ENCODE data around the gene MFAP3L.

MFAP3L gene

DNA sequence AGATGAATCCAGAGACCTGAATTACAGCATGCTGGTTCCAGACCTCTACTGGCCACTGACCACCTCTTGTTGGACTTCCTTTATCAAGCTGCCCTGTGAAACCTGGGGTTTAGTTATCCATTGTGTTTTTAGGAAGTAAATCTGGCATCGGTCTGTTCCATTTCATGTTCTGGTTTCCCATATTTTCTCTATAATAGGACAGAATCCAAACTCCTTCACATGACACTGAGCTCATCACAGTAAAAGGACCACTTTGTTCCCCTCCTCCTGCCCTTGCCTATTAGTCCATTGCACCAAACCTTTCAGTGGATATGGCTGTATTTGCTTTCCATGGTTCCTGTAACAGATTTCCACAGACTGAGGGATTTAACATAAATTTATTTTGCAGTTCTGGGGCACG, 4.0 kb downstream of the MFAP3L start:
- DNase-seq (ENCODE audit: low spot score), result no peak

DNA sequence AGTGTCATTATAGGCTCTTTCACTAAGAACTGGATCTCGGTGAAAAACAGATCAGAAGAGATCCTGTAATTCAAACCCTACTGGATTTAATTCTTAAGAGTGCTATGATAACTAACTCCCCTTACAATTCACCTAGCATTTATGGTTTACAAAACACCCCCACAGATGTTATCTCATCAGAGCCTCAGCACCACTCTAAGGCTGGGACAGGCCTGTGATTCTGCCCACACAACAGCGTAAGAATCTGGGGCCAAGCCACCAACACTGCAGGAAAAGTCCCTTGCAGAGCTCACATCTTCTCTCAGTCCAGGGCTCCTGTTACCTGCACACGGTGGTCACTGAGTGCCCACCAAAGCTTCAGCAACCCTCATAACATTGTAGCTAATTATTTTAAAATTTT, 8.9 kb downstream of the MFAP3L start:
- no peak for DNase-seq (ENCODE audit: low spot score)

- DNase-seq (ENCODE audit: low spot score), result no peak
These were observed 10.9 kb downstream of the MFAP3L start for GRCh38 chr4:170015285-170015684.

- peak; percentile 35 for DNase-seq (ENCODE audit: low spot score)
These were observed 11.7 kb downstream of the MFAP3L start for GRCh38 chr4:170014359-170015011.

GRCh38 chr4:170012629-170012958, 13.6 kb downstream of the MFAP3L start:
- no peak for DNase-seq (ENCODE audit: low spot score)

DNA sequence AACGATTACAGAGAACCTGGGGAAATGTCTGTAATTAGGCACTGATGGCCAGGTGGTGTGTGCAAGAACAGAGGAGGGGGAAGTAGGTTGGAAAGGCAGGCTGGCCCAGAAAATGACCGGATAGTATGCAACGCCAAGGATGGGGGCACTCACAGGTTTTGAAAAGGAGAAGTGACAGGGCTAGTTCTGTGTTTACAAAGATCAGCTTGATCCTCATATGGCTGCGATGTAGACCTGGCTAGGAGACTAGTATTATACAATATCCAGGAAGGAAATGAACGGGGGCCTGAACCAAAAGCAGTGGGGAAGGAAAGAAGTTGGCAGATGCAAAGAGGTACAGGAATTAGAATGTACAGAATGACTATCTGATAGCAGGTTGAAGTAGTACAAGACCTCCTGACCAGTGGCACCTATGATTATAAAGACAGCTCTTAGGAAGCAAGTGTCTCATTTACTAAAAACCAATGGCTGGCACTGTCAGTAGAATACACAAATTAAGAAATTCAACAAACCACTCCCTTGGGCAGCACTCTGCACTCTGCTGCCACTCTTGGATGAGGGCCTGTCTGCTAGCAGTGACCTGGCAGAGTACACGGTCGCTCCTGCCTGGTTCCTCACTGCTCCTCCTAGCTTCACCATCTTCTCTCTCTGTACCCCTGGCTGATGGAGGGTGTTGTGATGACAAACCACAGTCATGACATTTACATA, 14.1 kb downstream of the MFAP3L start:
- no peak for DNase-seq (ENCODE audit: low spot score)

- DNase-seq (ENCODE audit: low spot score), result no peak
These were observed 16.9 kb downstream of the MFAP3L start for GRCh38 chr4:170009291-170009690.

- DNase-seq (ENCODE audit: low spot score), result no peak
These were observed 17.4 kb downstream of the MFAP3L start for GRCh38 chr4:170008801-170009200.

- DNase-seq (ENCODE audit: low spot score), result no peak
These were observed 17.8 kb downstream of the MFAP3L start for GRCh38 chr4:170008371-170008770.

DNA sequence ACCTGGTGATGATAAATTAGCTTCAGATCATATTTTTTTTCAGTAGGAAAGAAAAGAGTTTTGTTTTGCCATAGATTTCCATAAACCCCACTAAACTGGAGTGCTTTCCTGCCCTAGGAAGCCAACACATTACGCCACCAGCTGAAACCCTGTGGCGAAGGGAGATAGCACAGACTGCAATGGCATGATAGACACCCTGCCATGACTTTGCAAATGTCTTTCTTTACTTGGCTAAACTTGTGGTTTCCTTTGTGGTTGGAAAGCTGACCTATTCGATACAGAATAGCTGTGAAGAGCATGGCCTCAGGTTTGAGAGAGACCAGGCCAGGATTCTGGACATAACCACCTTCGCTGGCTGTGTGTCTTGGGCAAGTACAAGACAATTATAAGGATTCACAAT, 19.1 kb downstream of the MFAP3L start:
- DNase-seq (ENCODE audit: low spot score), result no peak

DNA sequence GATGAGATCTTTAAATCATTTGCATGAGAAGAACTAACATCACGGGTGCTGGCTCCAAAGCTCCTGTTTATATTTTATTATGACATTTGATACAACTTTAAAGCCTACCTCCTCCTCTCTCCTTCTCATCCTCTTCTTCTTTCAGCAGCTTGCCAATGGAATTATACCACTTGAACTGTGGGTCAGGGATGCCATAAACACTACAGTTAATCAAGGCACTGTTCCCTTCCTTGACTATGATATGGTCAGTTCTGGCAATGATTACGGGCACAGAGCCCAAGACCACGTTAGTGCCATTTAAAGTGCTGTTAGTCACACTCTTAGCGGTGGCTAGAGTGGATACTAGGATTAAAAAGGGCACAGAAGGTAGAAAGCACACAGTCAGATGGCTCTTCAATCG, 20.7 kb downstream of the MFAP3L start:
- DNase-seq (ENCODE audit: low spot score), result no peak

- DNase-seq (ENCODE audit: low spot score), result no peak
These were observed 21.4 kb downstream of the MFAP3L start for GRCh38 chr4:170004651-170005295.

DNA sequence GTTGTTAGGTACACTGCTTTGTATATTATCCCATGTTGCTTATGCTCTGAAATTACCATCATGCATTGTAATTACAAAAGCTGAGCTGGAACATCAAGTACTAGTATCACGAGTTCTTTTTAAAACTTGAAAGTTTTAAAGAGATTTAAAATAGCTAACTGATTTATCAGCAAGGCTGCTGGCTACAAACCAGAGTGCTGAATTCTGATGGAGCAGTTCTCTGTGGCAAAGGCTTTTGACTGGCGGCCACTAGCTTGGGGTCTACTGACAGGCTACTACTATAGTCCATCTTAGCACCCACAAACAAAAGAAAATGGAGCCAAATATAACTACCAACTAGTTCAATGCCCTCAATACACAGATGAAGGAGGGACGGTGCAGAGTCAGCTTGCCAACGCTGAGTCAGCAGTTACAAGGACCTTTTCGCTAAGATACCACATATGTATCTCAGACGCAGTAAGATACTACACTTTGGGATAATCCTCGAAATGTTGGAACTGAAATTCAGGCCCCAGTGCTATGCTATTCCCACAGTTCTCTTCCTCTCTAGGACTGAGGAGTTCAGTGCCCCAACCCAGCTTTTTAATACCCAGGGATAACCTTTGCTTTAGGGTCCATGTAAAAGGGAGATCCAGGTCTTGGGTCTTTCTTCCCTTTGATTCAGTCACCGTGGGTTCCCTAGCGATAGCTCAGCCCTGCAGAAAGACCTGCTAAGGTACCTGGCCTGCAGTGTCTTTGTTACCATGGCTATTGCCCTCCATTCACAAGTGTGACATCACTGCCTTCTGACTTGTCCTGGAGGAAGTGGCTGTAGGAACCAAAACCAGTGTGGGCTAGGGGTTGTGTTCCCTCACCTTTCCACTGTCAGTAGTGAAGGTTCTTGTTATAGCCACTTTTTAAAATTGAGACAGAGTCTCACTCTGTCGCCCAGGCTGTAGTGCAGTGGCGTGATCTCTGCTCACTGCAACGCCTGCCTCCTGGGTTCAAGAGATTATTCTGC, 22.8 kb downstream of the MFAP3L start:
- DNase-seq (ENCODE audit: low spot score), result no peak

DNA sequence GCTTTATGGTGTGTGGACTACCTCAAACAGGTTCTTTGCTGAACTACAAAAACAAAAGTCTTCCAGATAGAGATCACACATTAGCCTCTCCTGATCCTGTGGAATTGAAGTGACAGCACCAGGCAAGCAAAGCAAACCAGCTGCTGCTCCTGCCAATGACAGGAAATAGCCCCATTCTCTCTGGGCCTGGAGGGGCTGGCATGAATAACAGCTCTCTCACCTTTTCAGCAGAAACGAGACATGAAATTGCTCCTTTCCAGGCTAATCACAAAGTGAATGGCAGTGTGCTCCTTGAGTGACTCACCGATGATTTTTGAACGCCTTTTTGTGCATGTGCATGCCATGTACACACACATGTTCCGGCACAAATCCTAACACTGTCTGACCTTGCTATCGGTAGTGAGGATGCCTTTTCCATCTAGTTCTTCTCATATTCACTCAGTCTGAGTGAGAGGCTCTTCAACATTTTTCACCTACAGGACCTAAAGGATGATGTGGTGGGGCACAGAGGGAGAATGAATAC, 24.4 kb downstream of the MFAP3L start:
- no peak for DNase-seq (ENCODE audit: low spot score)

GRCh38 chr4:170001011-170001744, 25.0 kb downstream of the MFAP3L start:
- no peak for DNase-seq (ENCODE audit: low spot score)

DNA sequence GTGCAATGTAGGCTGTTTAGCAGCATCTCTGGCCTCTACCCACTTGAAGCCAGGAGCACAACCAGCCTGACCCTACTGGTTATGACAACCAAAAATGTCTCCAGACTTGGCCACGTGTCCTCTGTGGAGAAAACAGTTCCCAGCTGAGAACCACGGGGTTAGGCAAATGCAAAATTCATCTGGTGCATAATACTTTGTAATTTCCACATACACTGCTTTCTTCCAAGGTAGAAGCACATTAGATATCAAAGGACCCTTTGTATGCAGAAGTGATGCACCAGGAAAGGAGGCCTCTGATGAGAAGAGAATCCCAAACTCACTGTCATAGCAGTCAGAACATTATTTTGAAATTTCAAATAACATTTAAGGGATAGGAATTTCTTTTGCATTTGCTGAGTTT, 26.3 kb downstream of the MFAP3L start:
- no peak for DNase-seq (ENCODE audit: low spot score)

GRCh38 chr4:169998981-169999380, 27.2 kb downstream of the MFAP3L start:
- DNase-seq (ENCODE audit: low spot score), result no peak

- DNase-seq (ENCODE audit: low spot score), result no peak
These were observed 29.6 kb downstream of the MFAP3L start for GRCh38 chr4:169996379-169997240.

DNA sequence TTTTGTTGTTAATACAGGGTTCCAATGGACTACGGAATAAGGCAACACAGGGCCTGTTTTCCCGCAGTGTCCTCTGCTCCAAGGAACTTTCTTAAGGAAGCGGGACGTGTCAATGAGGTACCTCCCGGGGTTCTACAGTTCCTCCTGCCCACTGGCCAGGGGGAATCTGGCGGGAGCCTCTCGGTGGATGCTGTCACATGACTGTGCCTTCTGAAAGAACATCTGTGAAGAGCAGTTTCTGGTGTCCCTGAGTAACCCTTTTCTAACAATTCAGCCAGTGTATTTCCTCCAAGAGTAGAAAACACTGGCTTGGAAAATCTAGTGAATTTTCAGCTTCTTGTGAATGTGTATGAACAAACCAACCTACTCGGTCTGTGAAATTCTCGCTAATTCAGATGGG, 32.7 kb downstream of the MFAP3L start:
- DNase-seq (ENCODE audit: low spot score), result no peak

- DNase-seq (ENCODE audit: low spot score), result no peak
These were observed 37.9 kb downstream of the MFAP3L start for GRCh38 chr4:169988252-169988651.
